GM19328 (cell line): ENCODE measurements around the gene RSBN1L.
"Not testable (repeated sequence)": the region's sequence is repeated elsewhere in the genome, so short reads cannot be mapped to it uniquely, and the experiment has no call there.

ENCODE experiments used
- ATAC-seq: cut with Tn5 transposase; IDR thresholded peaks from one replicate; pipeline ENCODE4 v1.9.1; 2021; ENCODE audit warnings: mild to moderate bottlenecking, moderate library complexity; ENCODE audit not compliant: unreplicated experiment

The RSBN1L gene

GRCh38 chr7:77696057-77696642 lies at the start of gene RSBN1L:
Gene RSBN1L, plus strand, starts transcription at chr7:77696459. Its CDS starts 11 bp downstream, at chr7:77696470.
- ATAC-seq: peak; percentile 90

DNA sequence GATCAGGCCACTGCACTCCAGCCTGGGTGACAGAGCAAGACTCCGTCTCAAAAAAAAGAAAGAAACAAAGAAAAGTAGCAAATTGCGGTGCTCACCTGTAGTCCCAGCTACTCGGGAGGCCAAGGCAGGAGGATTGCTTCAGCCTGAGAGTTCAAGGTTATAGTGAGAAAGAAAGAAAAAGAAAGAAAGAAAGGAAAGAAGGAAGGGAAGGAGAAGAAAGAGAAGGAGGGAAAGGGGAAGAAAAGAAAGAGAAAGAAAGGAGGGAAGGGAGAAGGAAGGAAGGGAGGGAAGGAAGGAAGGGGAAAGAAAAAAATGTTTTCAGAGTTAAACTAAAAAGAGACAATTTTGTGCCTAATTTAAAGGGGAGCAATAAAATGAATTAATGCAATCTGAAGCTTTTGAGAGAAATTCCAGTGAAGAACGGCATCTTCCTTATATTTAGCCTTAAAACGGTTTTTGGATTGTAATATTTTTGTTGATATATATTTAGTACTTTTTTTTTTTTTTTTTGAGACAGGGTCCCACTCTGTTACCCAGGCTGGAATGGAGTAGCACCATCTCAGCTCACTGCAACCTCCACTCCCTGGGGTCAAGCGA lies 47.4 kb upstream of the RSBN1L start:
- ATAC-seq: no peak

DNA sequence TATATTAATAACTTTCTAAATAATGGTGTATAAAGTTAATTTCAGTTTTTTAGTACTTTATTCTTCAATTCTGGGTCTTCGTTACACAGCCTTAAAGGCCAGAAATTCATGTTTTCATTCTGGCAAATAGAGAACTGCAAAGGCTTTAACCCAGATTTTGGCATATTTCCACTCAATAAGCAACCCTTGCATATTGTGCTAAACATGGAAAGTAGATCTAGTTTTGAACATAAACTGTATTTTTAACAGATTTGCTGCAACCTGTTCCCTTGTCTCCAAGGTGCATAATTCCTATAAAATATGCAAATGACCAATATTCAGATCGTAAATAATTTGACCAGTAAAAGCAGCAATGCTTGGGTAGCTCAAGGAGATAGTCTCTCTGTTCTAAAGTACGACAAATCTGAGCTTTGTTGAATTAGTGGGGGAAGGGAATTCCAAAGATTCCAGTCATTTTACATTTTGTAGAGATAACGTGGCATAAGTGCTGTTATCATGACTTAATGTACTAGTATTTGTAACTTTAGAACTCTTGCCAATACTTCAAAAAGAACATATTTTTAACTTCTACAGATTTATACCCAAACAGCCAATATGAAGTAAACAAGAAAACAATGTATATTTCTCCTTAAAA lies 46.4 kb upstream of the RSBN1L start:
- ATAC-seq: no peak

DNA sequence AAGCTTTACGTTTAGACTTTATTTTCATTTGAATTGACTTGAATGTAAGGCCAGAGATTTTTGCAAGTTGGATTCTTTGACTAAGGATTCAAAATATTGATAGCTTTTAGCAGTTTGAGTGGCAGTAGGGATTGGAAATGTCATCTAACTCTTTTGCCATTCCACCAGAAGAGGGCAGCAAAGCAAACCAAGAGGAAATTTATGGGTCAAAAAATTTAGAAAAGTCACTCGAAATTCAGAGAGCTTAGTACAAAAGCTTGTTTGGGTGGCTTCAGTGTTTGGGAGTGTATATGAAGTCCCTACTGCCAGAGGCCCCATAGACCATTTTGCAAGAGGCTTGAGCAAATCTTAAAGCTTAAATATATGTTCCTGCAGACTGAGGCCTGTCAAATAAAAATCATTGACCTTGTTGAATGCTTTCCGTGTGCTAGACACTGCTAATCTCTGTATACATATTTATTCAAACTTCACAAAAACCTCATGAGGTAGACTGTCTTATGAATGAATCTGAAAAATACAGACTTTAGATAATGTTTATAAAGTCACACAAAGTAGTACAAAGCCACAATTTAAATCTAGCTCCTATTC lies 44.6 kb upstream of the RSBN1L start:
- ATAC-seq: no peak

- ATAC-seq: not testable (repeated sequence)
These were observed 43.4 kb upstream of the RSBN1L start for GRCh38 chr7:77652826-77653225.

DNA sequence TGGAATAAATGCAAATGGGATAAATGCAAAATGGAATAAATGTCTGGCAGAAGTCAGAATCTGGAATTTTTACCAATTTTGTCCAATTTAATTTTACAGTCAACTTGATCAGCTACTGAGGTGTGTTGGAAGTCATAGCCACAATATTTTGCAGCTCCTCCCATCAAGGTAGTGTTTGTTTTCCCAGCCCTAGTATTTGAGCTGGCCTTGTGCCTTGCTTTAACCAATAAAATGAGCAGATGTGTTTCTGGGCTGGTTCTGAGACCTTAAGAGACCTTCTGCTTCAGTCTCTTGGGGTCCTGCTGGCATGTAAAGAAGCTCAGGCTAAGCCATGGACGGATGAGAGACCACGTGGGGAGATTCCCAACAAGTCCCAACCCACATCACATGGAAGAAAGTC lies 42.7 kb upstream of the RSBN1L start:
- ATAC-seq: no peak

DNA sequence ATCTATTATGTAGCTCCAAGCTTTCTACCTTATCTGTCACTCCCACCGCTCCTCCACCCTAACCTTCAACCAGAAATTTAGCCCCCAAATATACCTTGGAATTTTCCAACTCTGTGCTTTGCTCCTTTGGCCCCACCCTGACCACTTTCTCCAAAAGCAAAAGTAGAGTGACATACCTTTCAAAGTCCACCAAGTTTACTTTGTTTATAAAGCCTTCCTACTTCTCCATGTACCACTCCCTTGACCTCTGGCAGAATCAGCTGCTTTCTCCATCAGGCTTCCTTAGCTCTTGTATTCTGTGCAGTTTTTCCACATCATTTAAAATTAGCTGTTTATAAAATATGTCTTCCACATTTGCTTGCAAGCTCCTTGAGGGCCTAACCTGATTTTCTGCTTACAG lies 40.9 kb upstream of the RSBN1L start:
- no peak for ATAC-seq

DNA sequence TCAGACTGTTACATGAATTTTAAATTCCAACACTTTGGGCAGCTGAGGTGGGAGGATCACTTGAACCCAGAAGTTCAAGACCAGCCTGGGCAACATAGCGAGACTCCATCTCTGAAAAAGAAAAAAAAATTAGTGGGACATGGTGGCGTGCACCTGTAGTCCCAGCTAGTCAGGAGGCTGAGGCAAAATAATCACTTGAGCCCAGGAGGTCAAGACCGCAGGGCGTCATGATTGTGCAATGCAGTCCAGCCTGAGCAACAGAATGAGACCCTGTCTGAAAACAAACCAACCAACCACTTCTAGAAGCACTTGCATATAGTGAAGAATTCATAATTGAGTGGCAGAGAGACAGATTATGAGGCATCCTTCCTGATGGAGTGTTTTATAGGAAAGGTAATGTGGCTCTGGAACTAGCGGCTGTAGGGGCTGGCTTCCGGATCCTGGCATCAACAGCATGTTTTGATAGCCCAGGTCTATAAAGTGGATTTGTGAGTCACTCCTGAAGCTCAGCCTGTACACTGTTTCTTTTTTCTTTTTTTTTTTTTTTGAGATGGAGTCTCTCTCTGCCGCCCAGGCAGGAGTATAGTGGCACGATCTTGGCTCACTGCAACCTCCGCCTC lies 40.3 kb upstream of the RSBN1L start:
- ATAC-seq: no peak

DNA sequence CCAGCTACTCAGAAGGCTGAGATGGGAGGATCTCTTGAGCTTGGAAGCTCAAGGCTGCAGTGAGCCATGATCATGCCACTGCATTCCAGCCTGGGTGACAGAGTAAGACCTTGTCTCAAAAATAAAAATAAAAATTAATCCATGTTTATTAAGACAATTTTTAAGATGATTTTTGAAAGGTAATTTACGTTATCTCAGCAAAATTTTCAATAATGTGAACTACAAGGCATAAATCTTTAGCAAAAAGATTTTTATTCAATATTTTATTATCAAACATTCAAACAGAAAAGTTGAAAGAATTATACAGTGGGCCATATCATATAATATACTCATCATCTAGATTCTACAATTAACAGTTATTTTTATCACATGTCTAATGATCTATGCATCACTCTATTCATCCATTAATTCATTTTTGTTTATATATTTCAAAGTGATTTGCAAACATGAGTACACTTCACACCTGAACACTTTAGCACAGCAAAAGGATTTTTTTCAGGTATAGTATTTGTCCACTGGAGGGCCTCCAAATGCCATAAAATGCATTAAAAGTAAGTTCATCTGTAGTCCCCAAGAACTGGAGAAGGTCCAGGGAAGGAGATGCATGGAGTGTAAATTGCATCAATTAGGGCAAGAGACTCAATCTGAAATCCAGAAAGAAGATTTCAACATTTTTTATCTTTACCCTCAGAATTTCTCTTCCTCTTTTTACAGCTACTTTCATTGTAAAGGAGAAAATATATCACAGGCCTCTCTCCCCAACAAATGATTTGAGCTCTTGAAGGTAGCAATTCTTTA lies 38.6 kb upstream of the RSBN1L start:
- no peak for ATAC-seq

DNA sequence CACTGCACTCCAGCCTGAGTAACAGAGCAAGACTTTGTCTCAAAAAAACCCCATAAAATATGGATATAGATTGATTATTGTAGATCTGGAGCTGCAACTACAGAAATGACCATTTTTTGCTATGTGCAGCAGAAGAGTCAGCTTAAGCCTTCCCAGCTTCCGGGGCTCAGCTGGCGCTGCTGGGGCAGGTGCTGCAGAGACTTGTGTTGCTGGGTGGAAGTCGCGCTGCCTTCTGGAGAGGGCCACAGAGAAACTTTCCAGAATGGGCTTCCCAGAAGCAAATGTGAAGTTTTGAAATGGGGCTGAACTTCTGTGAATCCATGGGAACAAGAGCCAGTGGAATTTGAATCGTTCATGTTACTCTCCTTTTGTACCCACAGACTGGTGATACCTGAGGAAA lies 37.3 kb upstream of the RSBN1L start:
- ATAC-seq: no peak

DNA sequence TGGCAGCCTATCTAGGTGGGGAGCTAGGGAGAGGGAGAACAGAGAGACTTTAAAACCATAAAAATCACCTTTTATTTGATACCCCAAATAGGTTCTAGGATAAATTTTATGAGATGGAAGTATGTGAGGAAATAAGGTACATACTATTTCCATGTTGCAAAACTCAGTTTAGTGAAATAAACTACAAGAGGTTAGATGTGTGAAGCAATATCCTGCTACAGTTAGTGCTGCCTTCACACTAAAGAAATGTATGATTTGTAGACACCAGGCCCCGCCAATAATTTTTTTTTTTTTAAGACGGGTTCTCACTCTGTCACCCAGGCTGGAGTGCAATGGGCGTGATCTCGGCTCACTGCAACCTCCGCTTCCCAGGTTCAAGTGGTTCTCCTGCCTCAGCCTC lies 34.4 kb upstream of the RSBN1L start:
- no peak for ATAC-seq

DNA sequence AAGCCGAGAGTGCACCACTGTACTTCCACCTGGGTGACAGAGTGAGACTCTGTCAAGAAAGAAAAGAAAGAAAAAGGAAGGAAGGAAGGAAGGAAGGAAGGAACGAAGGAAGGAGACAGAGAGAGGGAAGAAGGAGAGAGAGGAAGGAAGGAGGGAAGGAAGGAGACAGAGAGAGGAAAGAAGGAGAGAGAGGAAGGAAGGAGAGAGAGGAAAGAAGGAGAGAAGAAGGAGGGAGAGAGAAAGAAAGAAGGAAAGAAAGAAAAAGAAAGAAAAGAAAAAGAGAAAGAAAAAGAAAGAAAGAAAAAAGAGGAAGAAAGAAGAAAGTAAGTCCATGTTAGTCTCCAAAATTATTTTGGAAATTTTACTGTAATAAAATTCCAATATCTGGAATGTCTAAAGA lies 33.4 kb upstream of the RSBN1L start:
- no peak for ATAC-seq

- no peak for ATAC-seq
These were observed 31.5 kb upstream of the RSBN1L start for GRCh38 chr7:77664715-77665114.

GRCh38 chr7:77665161-77665560 lies 31.1 kb upstream of the RSBN1L start:
- no peak for ATAC-seq

GRCh38 chr7:77667459-77668086 lies 28.7 kb upstream of the RSBN1L start:
- no peak for ATAC-seq

GRCh38 chr7:77674878-77675277 lies 21.4 kb upstream of the RSBN1L start:
- ATAC-seq: no peak

DNA sequence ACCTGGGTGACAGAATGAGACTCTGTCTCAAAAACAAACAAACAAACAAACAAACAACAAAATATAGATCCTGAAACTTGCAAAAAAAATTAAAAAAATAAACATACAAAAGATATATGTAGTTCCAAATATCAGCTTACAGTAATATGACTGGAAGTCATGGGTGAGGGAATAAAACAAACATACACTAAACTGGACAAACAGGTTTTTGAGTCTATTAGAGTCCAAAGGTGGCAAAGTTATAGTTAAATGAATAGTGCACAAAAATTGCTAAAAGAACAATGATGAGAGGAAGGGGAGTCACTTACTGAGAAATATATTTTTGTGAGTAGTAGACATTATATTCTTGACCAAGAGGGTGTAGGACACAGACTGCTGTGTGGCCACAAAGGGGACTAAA lies 16.7 kb upstream of the RSBN1L start:
- no peak for ATAC-seq

- ATAC-seq: no peak
These were observed 16.0 kb upstream of the RSBN1L start for GRCh38 chr7:77680266-77680665.

- ATAC-seq: no peak
These were observed 12.2 kb upstream of the RSBN1L start for GRCh38 chr7:77684030-77684429.

- no peak for ATAC-seq
These were observed 11.0 kb upstream of the RSBN1L start for GRCh38 chr7:77685233-77685632.
